Stimulated activated CD4-positive, alpha-beta T cell treated with anti-CD3 and anti-CD28 coated beads, Interleukin-4, amount 100 ng/mL, for 1 hour (primary cell): Measurements from ENCODE around the gene NAMPT.
"Not testable (repeated sequence)": the region's sequence is repeated elsewhere in the genome, so short reads cannot be mapped to it uniquely, and the experiment has no call there.

Experiments
- DNase-seq: peaks from one replicate; pipeline ENCODE4 v3.0.0-alpha.2; 2020

The NAMPT gene

GRCh38 chr7:106284714-106285050 lies at the start of gene NAMPT:
TSS of gene NAMPT (minus strand) at chr7:106284983. CDS start at chr7:106284884, 99 bp downstream.
- DNase-seq = no peak

DNA sequence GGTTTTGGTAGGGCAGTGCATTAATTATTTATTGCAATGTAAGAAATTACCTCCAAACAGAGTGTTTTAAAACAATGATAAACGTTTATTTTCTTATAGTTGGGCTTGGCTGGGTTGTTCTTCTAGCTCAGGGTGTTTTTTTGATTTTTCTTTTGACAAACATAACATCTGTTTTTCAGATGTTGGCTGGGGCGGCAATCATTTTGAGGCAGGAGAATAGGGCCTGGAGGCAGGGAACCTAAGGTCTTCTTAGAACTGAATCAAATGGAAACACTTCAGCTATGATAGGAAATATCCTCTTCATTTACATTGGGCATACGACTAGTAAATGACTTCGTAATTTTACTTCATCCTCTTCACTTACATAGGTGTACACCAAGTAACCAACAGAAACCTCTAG lies 47.4 kb upstream of the NAMPT start:
- no peak for DNase-seq

DNA sequence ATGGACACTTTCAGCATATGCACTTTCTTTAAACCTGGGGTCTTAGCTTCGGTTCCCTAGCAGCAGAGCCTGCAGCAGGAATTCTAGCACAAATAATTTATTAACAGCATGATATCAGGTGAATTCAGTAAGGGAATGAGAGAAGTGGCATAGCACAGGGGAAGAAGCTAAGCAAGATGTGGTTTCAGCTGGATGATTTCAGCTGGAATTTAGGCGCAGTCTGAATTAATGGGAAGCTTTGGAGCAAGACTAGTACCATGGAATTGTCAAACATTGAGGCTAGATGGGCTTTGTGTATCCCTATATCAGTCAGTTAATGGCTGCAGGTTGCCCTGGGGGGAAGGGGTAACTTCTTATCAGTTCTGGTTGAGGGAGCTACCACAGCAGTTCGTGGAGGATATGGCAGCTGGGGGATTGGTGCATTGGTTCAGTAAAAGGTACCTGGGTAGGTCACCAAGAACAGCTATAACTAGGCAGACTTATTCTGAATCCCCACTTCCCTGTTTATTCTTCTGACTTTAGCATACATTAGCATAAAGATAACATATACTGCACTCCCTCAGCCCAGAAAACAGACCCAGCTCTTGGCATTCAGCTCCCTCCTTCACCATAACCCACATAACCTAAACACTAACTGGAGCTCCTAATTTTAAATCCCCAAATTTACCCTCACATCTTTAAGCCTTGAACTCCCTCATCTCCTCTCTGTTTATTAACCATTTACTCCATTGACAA lies 46.8 kb upstream of the NAMPT start:
- DNase-seq = no peak

DNA sequence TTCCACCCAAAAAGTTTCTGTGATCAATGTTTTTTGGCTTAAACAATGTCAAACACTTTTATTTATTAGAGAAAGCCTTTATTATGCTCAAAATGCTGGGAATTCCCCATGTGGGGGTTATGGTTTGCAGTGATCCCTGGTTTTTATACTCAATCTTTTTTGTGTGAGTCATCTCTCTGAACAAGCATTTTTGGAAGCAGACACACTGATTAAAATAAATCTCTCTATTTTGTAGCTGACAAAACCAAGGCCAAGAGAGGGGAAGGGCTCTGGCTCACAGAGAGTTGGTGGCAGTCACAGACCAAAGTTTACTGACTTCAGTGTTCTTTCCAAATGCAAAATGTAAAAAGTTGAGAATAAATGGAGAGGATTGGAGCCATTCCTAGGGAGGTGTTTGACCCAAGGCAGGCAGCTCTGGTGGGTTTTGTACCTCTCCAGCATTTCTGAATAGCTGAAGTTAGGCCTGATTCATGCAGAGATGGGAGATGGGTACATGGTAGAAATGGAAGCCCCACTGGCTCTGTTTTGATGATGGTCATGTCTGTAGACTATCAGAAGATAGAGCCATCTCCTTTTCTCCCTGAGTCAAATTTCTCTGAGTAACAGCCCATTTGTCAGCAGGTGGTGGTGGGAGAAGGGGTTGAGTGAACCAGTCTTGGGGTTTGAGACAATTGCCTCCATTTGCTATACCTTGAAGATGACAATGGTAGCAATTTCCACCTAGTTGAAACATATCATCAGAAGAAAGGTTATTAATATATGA lies 45.4 kb upstream of the NAMPT start:
- DNase-seq = no peak

DNA sequence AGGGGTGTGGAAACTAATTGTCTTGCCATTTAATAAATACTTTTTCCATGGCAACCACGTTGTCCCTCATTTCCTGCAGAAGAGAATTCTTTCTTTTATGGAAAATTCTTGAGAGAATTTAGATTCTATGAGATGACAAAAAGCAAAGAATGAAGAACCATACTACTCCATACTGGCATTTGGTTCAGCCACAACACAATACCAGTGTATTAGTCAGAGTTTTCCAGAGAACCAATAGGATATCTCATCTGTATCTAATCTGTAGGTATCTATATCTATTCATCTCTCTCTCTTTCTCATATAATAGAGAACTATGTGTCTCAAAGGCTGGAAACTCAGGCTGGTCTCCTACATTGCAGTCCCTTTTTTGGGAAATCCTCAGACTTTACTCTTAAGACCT lies 44.6 kb upstream of the NAMPT start:
- DNase-seq = no peak

- DNase-seq = no peak
Observed at GRCh38 chr7:106327538-106328481, 43.0 kb upstream of the NAMPT start.

- DNase-seq = no peak
Observed at GRCh38 chr7:106326594-106327537, 42.1 kb upstream of the NAMPT start.

GRCh38 chr7:106324509-106324908 lies 39.7 kb upstream of the NAMPT start:
- not testable (repeated sequence) for DNase-seq

DNA sequence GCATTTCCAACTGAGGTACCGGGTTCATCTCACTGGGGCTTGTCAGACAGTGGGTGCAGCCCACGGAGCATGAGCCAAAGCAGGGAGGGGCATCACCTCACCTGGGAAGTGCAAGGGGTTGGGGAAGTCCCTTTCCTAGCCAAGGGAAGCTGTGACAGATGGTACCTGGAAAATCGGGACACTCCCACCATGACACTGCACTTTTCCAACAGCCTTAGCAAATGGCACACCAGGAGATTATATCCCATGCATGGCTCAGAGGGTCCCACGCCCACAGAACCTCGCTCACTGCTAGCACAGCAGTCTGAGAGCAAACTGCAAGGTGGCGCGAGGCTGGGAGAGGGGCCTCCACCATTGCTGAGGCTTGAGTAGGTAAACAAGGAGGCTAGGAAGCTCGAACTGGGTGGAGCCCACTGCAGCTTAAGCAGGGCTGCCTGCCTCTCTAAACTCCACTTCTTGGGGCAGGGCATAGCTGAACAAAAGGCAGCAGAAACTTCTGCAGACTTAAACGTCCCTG lies 35.5 kb upstream of the NAMPT start:
- DNase-seq = not testable (repeated sequence)

GRCh38 chr7:106318482-106318881 lies 33.7 kb upstream of the NAMPT start:
- DNase-seq = no peak

- no peak for DNase-seq
Observed at GRCh38 chr7:106317971-106318370, 33.2 kb upstream of the NAMPT start.

GRCh38 chr7:106316947-106317346 lies 32.2 kb upstream of the NAMPT start:
- DNase-seq = no peak

- no peak for DNase-seq
Observed at GRCh38 chr7:106314875-106315274, 30.1 kb upstream of the NAMPT start.

DNA sequence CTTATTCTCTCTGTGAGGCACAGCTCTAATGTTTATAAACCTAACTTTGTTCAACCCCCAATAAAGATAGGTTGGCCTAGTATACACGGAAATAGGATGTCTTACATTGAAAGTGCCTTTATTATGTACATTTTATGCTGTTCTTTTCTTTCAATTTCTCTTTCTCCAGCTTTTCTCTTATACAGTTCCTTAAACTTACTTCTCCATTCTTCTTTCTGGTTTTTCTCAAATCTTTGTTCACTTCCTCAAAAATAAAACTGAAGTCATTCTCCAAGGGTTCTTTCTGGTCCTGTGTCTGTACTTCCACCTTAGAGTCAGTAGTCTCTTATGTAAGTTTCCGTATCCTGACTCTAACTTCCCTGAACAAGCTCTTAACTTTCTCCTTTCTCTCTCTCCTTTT lies 29.2 kb upstream of the NAMPT start:
- no peak for DNase-seq

DNA sequence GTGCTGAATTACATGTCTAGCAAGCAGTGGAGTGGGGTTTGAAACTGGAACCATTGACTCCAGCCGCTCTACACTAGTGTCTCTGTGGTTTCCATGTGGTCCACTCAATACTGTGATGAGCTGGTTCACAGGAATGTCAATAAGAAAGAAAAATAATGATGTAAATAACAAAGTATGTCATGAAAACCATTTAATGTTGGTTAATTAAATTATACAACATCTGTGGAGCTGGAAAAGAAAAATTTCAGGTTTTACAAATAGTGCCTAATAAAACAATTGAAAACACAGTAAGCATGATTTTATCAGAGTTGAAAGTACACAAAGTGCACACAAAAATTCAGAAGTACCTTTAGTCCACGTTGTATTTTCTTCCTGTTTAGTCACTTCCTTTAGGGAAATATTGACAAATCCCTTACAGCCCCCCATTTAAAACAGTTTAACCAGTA lies 28.7 kb upstream of the NAMPT start:
- no peak for DNase-seq

GRCh38 chr7:106312906-106313305 lies 28.1 kb upstream of the NAMPT start:
- DNase-seq = no peak

- DNase-seq = no peak
Observed at GRCh38 chr7:106312099-106312871, 27.5 kb upstream of the NAMPT start.

GRCh38 chr7:106309362-106309761 lies 24.6 kb upstream of the NAMPT start:
- DNase-seq = no peak

GRCh38 chr7:106306256-106306655 lies 21.5 kb upstream of the NAMPT start:
- no peak for DNase-seq

GRCh38 chr7:106305732-106306131 lies 20.9 kb upstream of the NAMPT start:
- no peak for DNase-seq

DNA sequence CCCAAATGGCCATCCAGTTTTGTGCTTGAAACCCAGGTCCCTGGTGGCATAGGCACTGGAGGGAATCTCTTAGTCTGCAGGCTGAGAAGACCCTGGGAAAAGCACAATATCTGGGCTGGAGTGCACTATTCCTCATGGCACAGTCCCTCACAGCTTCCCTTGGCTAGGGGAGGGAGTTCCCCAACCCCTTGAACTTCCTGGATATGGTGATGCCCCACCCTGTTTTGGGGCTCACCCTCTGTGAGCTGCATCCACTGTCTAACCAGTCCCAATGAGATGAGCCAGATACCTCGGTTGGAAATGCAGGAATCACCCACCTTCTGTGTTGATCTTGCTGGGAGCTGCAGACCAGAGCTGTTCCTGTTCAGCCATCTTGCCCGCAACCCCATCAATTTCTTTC lies 19.8 kb upstream of the NAMPT start:
- DNase-seq = no peak
